ENCODE measurements around the gene TMEM158. TPM values are rescaled to one million over a fixed set of nuclear protein-coding genes. Genes with fewer than 3 reads are reported as not detected.

TMEM158 gene
- total RNA-seq, 1 donor from 2014 or later = 2.7 TPM

DNA sequence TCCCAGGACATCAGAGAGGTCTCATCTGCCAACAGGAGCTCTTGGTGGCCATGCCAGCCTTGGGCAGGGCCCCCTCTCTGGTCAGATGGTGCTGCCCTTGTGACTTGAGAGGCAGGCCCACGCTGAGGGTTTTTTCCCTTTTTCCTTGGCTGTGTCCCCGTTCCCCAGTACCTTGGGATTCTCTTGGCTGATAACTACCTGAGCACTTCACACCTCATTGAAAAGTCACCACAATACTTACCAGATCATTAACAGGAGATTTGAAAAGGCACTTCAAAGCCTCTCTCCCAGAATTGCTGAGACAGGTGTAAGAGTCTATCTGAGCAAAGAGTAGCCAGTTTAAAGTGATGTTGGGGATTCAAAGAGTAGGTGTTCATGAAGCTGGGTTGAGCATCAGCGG, 15.1 kb upstream of the TMEM158 start:
- Histone ChIP-seq H3K9me3 (ENCODE audit: low read depth) (no peaks in the 10 kb centered on the region), H3K4me1 (no peaks in the 10 kb centered on the region), H3K79me2 (ENCODE audit: low read depth) (no peaks in the 10 kb centered on the region), H3K9ac (no peak overlapping the region), H2AFZ (replicated peaks) (no peak overlapping the region), H4K20me1 (ENCODE audit: low read depth) (no peaks in the 10 kb centered on the region), H3K4me2 (no peak overlapping the region), H3K36me3 (no peaks in the 10 kb centered on the region), H3K27me3 (no peaks in the 10 kb centered on the region), H3K4me3 (no peak overlapping the region), H3K27ac (no peak overlapping the region), H3F3A (ENCODE audit: low read depth) (no peaks in the 10 kb centered on the region)
- H3K27me3 Mint-ChIP-seq (ENCODE audit: insufficient read depth, low read depth) = peaks cover 11% of the 10 kb centered on the region
- H3K36me3 Mint-ChIP-seq = no peaks in the 10 kb centered on the region
- peaks cover 4% of the 10 kb centered on the region for H3K4me1 Mint-ChIP-seq
- no peak overlapping the region for H3K27ac Mint-ChIP-seq
- H3K4me3 Mint-ChIP-seq = no peak overlapping the region
- no peak for DNase-seq (ENCODE audit: low spot score)
- no peaks in the 10 kb centered on the region for H3K9me3 Mint-ChIP-seq
- TF ChIP-seq EZH2 (IDR thresholded peaks at IDR 0.05) (no peak), EZH2phosphoT487 (IDR thresholded peaks at IDR 0.05) (no peak), CTCF (IDR thresholded peaks at IDR 0.05) (no peak)

- H3K4me3 ChIP-seq = no peak overlapping the region
- H3K27me3 Mint-ChIP-seq (ENCODE audit: insufficient read depth, low read depth) = peaks cover 11% of the 10 kb centered on the region
- no peak overlapping the region for H3K27ac Mint-ChIP-seq
These were observed 14.2 kb upstream of the TMEM158 start for GRCh38 chr3:45240292-45240691.

GRCh38 chr3:45239254-45239653, 13.2 kb upstream of the TMEM158 start:
- H3K36me3 Mint-ChIP-seq = no peaks in the 10 kb centered on the region
- Histone ChIP-seq H3K9me3 (ENCODE audit: low read depth) (no peaks in the 10 kb centered on the region), H3K27me3 (no peaks in the 10 kb centered on the region), H3K4me1 (no peaks in the 10 kb centered on the region), H3K27ac (no peak overlapping the region), H3K79me2 (ENCODE audit: low read depth) (no peaks in the 10 kb centered on the region), H2AFZ (replicated peaks) (no peak overlapping the region), H3K9ac (no peak overlapping the region), H4K20me1 (ENCODE audit: low read depth) (no peaks in the 10 kb centered on the region), H3K36me3 (no peaks in the 10 kb centered on the region), H3K4me2 (no peak overlapping the region), H3K4me3 (no peak overlapping the region), H3F3A (ENCODE audit: low read depth) (no peaks in the 10 kb centered on the region)
- H3K4me3 Mint-ChIP-seq = no peak overlapping the region
- TF ChIP-seq EZH2 (IDR thresholded peaks at IDR 0.05) = no peak
- TF ChIP-seq CTCF (IDR thresholded peaks at IDR 0.05) = no peak
- TF ChIP-seq EZH2phosphoT487 (IDR thresholded peaks at IDR 0.05) = no peak
- H3K4me1 Mint-ChIP-seq = peaks cover 4% of the 10 kb centered on the region
- no peak for DNase-seq (ENCODE audit: low spot score)
- no peaks in the 10 kb centered on the region for H3K9me3 Mint-ChIP-seq
- no peak overlapping the region for H3K27ac Mint-ChIP-seq
- H3K27me3 Mint-ChIP-seq (ENCODE audit: insufficient read depth, low read depth) = peaks cover 11% of the 10 kb centered on the region

More at GRCh38 chr3:45240292-45240691, 14.2 kb upstream of the TMEM158 start:
- H3F3A ChIP-seq (ENCODE audit: low read depth) = no peaks in the 10 kb centered on the region
- H3K9ac ChIP-seq = no peak overlapping the region
- H3K79me2 ChIP-seq (ENCODE audit: low read depth) = no peaks in the 10 kb centered on the region
- no peaks in the 10 kb centered on the region for H3K36me3 ChIP-seq
- H3K9me3 Mint-ChIP-seq = no peaks in the 10 kb centered on the region
- no peaks in the 10 kb centered on the region for H3K36me3 Mint-ChIP-seq
- TF ChIP-seq CTCF (IDR thresholded peaks at IDR 0.05) = no peak
- TF ChIP-seq EZH2 (IDR thresholded peaks at IDR 0.05) = no peak
- TF ChIP-seq EZH2phosphoT487 (IDR thresholded peaks at IDR 0.05) = no peak
- H3K4me1 ChIP-seq = no peaks in the 10 kb centered on the region
- no peaks in the 10 kb centered on the region for H3K9me3 ChIP-seq (ENCODE audit: low read depth)
- no peak overlapping the region for H3K4me3 Mint-ChIP-seq
- peaks cover 4% of the 10 kb centered on the region for H3K4me1 Mint-ChIP-seq
- no peaks in the 10 kb centered on the region for H4K20me1 ChIP-seq (ENCODE audit: low read depth)
- no peaks in the 10 kb centered on the region for H3K27me3 ChIP-seq
- H3K4me2 ChIP-seq = no peak overlapping the region
- DNase-seq (ENCODE audit: low spot score) = no peak
- H3K27ac ChIP-seq = no peak overlapping the region
- no peak overlapping the region for H2AFZ ChIP-seq (replicated peaks)
